BLaER1 (cell line): ENCODE data around the gene GSAP.

ENCODE experiments used
- H3K27ac ChIP-seq: shearing (Covaris generic); formaldehyde crosslinking; 2 replicates; pipeline ENCODE4 v1.8.1; 2022
- H3K27me3 ChIP-seq: shearing (Covaris generic); formaldehyde crosslinking; 2 replicates; pipeline ENCODE4 v1.8.1; 2022
- H3K36me3 ChIP-seq: shearing (Covaris generic); formaldehyde crosslinking; 2 replicates; pipeline ENCODE4 v1.8.1; 2022
- H3K4me1 ChIP-seq: shearing (Covaris generic); formaldehyde crosslinking; 2 replicates; pipeline ENCODE4 v1.8.1; 2022
- H3K4me2 ChIP-seq: shearing (Covaris generic); formaldehyde crosslinking; 2 replicates; pipeline ENCODE4 v1.8.1; 2022
- H3K4me3 ChIP-seq: shearing (Covaris generic); formaldehyde crosslinking; 2 replicates; pipeline ENCODE4 v1.8.1; 2022
- H3K9ac ChIP-seq: shearing (Covaris generic); formaldehyde crosslinking; 2 replicates; pipeline ENCODE4 v1.8.1; 2022
- H3K9me3 ChIP-seq: shearing (Covaris generic); formaldehyde crosslinking; 2 replicates; pipeline ENCODE4 v1.8.1; 2022
- H4K20me1 ChIP-seq: shearing (Covaris generic); formaldehyde crosslinking; 2 replicates; pipeline ENCODE4 v1.8.1; 2022
- Cebpa-rat ChIP-seq: shearing (Covaris generic); IDR thresholded peaks from 2 replicates; pipeline ENCODE4 v1.8.1; 2022

GSAP gene

DNA sequence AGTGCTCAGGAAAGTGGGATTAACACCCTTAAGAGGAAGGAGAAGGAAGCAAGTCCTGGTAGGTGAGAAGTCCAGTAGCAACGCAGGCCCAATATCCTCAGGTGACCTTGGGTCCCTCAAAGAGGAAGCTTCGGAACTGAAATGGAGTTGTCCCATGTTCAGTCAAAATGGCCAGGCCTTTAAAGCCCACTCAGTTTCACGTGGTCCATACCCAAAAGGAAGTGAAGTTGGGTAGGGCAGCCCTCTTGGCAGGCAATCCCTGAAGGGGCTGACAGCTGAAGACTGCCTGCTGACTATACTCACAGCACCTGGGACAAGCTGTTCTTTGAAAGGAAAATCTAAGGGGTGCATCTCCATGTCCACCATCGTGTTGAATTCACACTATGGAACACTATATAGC lies 3.0 kb downstream of the GSAP start:
- Histone ChIP-seq H3K9ac (no peak overlapping the region), H3K4me3 (no peak overlapping the region), H3K4me2 (no peak overlapping the region), H4K20me1 (no peaks in the 10 kb centered on the region), H3K4me1 (peaks cover 24% of the 10 kb centered on the region), H3K9me3 (no peaks in the 10 kb centered on the region), H3K36me3 (no peaks in the 10 kb centered on the region), H3K27me3 (no peaks in the 10 kb centered on the region; the same call in 1 of the 2 replicates), H3K27ac (no peak overlapping the region)
- TF ChIP-seq Cebpa-rat: no peak

DNA sequence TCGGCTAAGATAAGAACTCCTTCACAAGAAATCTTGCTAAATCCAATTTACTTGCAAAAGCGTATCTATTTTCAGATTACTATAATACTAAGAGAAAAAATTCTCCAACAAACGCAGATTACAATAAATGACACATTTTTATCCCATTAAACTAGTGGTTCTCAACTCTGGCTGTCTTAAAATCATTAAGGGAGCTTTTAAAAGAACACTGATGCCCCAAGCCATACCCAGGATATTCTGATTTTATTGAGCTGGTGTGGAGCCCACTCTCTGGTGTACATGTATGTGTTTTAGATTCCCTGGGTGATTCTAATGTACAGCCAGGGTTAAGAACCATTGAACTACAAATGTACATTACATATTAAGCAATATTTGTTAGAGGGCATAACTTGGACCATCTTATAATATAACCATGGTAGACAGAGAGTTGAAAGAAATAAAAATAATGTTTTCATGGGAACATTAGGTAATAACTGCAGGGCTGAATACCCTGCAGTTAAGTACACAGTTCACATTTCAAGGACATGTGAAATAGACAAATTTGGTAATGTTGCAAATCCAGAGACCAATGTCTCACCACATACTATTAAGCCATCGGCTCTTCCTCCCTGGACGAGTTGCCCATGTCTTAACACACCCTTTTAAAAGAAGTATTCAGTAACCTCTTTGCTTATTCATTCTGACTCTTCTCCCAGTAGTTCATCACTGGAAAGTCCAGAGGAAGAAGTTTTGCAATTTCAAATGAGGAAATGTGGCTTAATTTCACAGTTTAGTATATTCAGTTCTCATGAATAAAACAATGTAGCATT lies 6.2 kb downstream of the GSAP start:
- Histone ChIP-seq H3K27me3 (no peaks in the 10 kb centered on the region), H3K4me3 (no peak overlapping the region), H3K4me2 (no peak overlapping the region), H3K27ac (no peak overlapping the region), H3K9me3 (no peaks in the 10 kb centered on the region), H3K9ac (no peak overlapping the region), H3K4me1 (peaks cover 11% of the 10 kb centered on the region), H3K36me3 (no peaks in the 10 kb centered on the region), H4K20me1 (no peaks in the 10 kb centered on the region)
- no peak for TF ChIP-seq Cebpa-rat

DNA sequence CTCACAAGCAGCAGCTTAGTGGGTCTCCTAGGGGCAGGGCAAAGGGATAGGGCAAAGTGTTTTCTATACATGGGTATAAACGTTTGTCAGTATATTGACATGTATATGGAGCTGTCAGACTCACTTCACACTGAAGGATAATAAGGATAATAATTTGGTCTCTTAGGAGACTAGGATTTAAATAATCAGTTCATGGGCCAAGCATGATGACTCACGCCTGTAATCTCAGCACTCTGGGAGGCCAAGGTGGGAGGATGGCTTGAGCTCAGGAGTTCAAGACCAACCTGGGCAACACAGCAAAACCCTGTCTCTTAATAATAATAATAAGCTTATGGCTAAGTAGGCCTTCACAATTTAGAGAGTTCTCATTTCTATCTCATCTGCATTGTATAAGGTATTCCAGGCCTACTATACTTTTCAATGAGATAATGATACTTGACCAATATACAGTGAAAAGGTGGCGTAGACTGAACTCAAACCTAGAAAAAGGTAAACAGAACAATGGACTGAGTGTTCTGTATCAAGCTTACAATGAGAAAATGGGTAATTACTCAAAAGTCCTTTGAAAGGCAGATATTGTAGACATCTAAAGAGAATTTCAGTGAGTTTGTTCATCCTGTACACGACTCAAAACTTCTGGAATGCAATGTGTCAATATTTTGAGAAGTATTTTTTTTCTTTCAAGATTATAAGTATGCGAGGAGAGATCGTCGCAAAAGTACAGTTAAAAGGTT lies 7.0 kb downstream of the GSAP start:
- Histone ChIP-seq H3K27me3 (no peaks in the 10 kb centered on the region), H4K20me1 (no peaks in the 10 kb centered on the region), H3K9ac (no peak overlapping the region), H3K4me2 (no peak overlapping the region), H3K36me3 (no peaks in the 10 kb centered on the region), H3K9me3 (no peaks in the 10 kb centered on the region), H3K4me1 (peaks cover 4% of the 10 kb centered on the region), H3K27ac (no peak overlapping the region), H3K4me3 (no peak overlapping the region)
- no peak for TF ChIP-seq Cebpa-rat

DNA sequence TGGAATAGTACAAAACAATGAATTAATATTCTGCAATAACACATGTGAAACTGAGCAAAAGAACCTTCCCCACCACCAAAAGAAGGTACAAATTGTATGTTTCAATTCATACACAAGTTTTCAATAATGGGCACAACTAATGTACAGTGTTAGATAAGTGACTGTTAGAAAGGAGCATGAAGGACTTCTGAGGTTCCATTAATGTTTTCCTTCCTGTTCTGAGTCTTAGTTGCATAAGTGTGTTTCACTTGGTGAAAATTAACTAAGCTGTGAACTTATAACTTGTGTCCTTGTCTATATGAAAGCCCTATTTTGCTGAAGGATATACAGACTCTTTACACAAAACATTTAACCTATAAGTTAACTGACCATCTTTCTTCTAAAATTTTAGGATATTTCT lies 8.2 kb downstream of the GSAP start:
- H3K27ac ChIP-seq: no peak overlapping the region
- no peak overlapping the region for H3K4me2 ChIP-seq
- TF ChIP-seq Cebpa-rat: no peak
- H3K9ac ChIP-seq: no peak overlapping the region
- no peaks in the 10 kb centered on the region for H4K20me1 ChIP-seq
- no peaks in the 10 kb centered on the region for H3K27me3 ChIP-seq
- no peaks in the 10 kb centered on the region for H3K4me1 ChIP-seq
- H3K9me3 ChIP-seq: no peaks in the 10 kb centered on the region
- H3K36me3 ChIP-seq: no peaks in the 10 kb centered on the region
- no peak overlapping the region for H3K4me3 ChIP-seq

DNA sequence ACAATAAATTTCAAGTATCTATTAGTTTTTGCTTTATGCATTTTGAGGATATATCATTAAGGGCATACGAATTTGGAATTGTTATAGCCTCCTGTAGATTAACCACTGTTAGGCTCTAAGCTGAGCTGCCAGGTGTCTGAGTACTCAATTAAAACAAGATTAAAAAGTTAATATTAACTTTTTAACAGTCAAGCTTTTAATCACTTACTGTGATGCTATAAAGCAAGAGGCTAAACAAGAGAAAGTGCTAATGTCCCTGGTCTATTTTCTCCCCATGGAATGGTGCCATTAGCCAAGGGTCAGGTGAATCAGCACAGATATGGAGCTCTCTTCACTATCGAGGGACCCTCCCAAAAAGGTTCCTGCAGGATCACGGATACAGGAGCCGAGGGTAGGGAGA lies 9.7 kb downstream of the GSAP start:
- Histone ChIP-seq H3K9ac (no peak overlapping the region), H3K9me3 (no peaks in the 10 kb centered on the region), H3K4me2 (no peak overlapping the region), H3K36me3 (no peaks in the 10 kb centered on the region), H3K27me3 (no peaks in the 10 kb centered on the region), H3K4me3 (no peak overlapping the region), H4K20me1 (no peaks in the 10 kb centered on the region), H3K4me1 (no peaks in the 10 kb centered on the region), H3K27ac (no peak overlapping the region)
- TF ChIP-seq Cebpa-rat: no peak

DNA sequence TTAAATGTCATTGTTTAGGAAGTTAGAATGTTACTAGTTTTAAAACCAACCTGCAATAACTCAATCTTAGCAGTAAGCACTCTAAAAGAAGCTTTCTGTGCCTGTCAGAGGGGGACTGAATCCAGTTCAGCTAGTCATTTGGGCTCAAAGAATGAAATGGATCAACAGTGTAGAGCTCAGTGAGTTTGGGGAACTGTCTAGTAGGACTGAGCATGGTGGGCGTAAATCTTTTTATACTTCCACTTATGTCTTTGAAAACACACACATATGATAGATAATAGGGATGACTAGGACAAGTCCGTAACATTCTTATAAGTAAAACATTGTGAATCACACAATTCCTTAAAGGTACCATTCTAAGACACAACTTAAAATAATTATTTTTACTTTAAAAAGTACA lies 11.5 kb downstream of the GSAP start:
- H3K9me3 ChIP-seq: no peaks in the 10 kb centered on the region
- no peaks in the 10 kb centered on the region for H3K27me3 ChIP-seq
- no peak overlapping the region for H3K9ac ChIP-seq
- H3K4me1 ChIP-seq: no peaks in the 10 kb centered on the region
- H4K20me1 ChIP-seq: no peaks in the 10 kb centered on the region
- H3K4me2 ChIP-seq: no peak overlapping the region
- no peaks in the 10 kb centered on the region for H3K36me3 ChIP-seq
- no peak for TF ChIP-seq Cebpa-rat
- H3K4me3 ChIP-seq: no peak overlapping the region
- H3K27ac ChIP-seq: no peak overlapping the region

DNA sequence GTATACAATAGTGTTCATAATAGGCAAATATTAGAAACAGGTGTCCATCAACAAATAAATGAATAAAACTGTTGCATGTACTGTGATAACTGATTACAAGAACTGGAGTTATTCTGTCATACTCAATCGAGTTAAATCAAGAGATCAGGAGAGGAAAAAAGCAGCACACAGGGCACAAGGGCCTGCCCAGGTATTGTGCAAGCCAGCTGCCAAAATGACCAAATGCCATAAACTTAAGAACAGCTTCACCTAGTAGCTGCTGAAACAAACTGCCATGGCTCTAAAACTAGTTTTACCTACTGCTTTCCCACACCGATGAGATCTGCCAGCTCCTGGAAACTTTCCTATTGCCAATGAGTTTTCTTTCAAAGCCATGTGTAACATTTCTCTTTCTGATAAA lies 12.2 kb downstream of the GSAP start:
- H3K9ac ChIP-seq: no peak overlapping the region
- no peaks in the 10 kb centered on the region for H3K36me3 ChIP-seq
- H3K9me3 ChIP-seq: no peaks in the 10 kb centered on the region
- no peak overlapping the region for H3K4me3 ChIP-seq
- no peaks in the 10 kb centered on the region for H4K20me1 ChIP-seq
- no peaks in the 10 kb centered on the region for H3K4me1 ChIP-seq
- H3K27me3 ChIP-seq: no peaks in the 10 kb centered on the region
- TF ChIP-seq Cebpa-rat: no peak
- no peak overlapping the region for H3K4me2 ChIP-seq
- H3K27ac ChIP-seq: no peak overlapping the region

DNA sequence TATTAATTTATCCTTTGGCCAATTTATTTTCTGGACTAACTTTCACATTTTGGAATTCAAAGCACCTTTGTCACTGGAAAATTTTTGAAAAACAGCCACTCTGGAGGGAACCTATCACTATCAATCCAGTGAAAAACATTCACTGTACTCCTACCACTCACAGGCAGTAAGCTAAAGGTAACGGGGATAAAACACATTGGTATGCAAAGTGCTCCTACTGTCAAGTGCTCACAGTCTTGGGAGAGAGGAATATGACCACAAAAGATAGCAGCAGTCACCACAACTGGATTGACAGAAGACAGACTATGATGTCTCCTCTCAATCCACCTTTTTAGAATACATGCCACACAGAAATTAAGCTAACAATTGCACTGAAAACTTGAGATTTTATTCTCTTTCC lies 13.3 kb downstream of the GSAP start:
- no peak overlapping the region for H3K4me3 ChIP-seq
- no peak overlapping the region for H3K9ac ChIP-seq
- no peaks in the 10 kb centered on the region for H3K36me3 ChIP-seq
- no peak overlapping the region for H3K27ac ChIP-seq
- no peaks in the 10 kb centered on the region for H3K9me3 ChIP-seq
- H3K4me1 ChIP-seq: no peaks in the 10 kb centered on the region
- no peaks in the 10 kb centered on the region for H3K27me3 ChIP-seq
- no peak overlapping the region for H3K4me2 ChIP-seq
- H4K20me1 ChIP-seq: no peaks in the 10 kb centered on the region
- no peak for TF ChIP-seq Cebpa-rat

DNA sequence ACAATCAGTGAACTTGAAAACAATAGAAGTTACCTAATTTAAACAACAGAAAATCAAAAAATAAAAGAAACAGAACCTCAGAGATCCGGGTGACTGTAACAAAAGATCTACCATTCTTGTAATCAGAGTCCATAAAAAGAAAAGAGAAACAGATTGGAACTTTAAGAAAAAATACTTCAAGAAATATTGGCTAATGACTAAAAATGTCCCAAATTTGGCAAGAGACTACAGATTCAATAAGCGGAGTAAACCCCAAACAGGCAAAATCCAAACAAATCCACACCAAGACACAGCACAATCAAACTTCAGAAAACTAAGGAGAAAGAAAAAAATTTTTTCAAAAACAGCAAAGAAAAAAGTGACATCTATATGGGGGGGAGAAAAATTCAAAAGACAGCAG lies 15.1 kb downstream of the GSAP start:
- TF ChIP-seq Cebpa-rat: no peak
- H3K4me1 ChIP-seq: no peaks in the 10 kb centered on the region
- no peaks in the 10 kb centered on the region for H3K36me3 ChIP-seq
- H3K27me3 ChIP-seq: no peaks in the 10 kb centered on the region
- no peak overlapping the region for H3K4me3 ChIP-seq
- H3K4me2 ChIP-seq: no peak overlapping the region
- no peaks in the 10 kb centered on the region for H3K9me3 ChIP-seq
- no peaks in the 10 kb centered on the region for H4K20me1 ChIP-seq
- no peak overlapping the region for H3K27ac ChIP-seq
- H3K9ac ChIP-seq: no peak overlapping the region

DNA sequence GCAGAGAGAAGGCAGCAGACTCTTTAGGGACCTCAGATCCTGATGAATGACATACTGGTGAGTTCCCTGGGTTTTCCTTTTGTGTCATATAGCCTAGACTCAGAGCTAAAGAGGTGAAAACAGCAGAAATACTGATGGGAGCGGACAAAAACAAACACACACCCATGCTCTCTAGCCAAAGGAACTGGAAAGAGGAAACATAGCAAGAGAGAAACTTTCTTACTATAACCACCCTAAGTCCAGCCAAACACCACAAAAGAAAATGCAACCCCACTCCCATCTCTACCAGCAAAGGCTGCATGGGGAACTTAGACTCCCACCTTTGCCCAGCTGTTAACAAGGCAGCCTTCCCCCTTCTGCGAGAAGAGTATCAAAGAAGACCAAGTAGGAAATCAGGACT lies 16.3 kb downstream of the GSAP start:
- no peak for TF ChIP-seq Cebpa-rat
- H3K27ac ChIP-seq: no peak overlapping the region
- no peaks in the 10 kb centered on the region for H4K20me1 ChIP-seq

More for the DNA sequence above, 16.3 kb downstream of the GSAP start:
- H3K4me1 ChIP-seq: no peaks in the 10 kb centered on the region
- no peaks in the 10 kb centered on the region for H3K9me3 ChIP-seq
- no peak overlapping the region for H3K9ac ChIP-seq
- H3K27me3 ChIP-seq: no peaks in the 10 kb centered on the region
- H3K4me3 ChIP-seq: no peak overlapping the region
- H3K36me3 ChIP-seq: no peaks in the 10 kb centered on the region
- no peak overlapping the region for H3K4me2 ChIP-seq
